GDM1 (cell line): ENCODE results near the gene ADAM15.

Source experiments
- DNase-seq: peaks from one replicate; lab custom pipeline; 2025; lab: John Stamatoyannopoulos, UW

The ADAM15 gene

GRCh38 chr1:155029513-155030242 lies 21.4 kb upstream of the ADAM15 start:
- DNase-seq: no peak

- DNase-seq: no peak
These were observed 20.8 kb upstream of the ADAM15 start for GRCh38 chr1:155030243-155030795.

GRCh38 chr1:155030899-155031298 lies 20.2 kb upstream of the ADAM15 start:
- no peak for DNase-seq

GRCh38 chr1:155032886-155033285 lies 18.2 kb upstream of the ADAM15 start:
- DNase-seq: no peak

GRCh38 chr1:155033524-155033923 lies 17.6 kb upstream of the ADAM15 start, which contains the start of the genes DCST1 and DCST2:
TSS of gene DCST1 (plus strand) at chr1:155033824. CDS start at chr1:155034037, 213 bp downstream.
TSS of gene DCST2 (minus strand) at chr1:155033781. CDS start at chr1:155033701, 80 bp downstream.
- DNase-seq: no peak

GRCh38 chr1:155034318-155035208 lies 16.6 kb upstream of the ADAM15 start:
- no peak for DNase-seq

GRCh38 chr1:155035936-155036335 lies 15.2 kb upstream of the ADAM15 start:
- no peak for DNase-seq

- DNase-seq: no peak
These were observed 14.1 kb upstream of the ADAM15 start for GRCh38 chr1:155037043-155037442.

- no peak for DNase-seq
These were observed 13.2 kb upstream of the ADAM15 start for GRCh38 chr1:155037851-155038441.

- DNase-seq: peak; percentile 35
These were observed 12.4 kb upstream of the ADAM15 start for GRCh38 chr1:155038602-155039307.

- DNase-seq: no peak
These were observed 11.8 kb upstream of the ADAM15 start for GRCh38 chr1:155039308-155039669.

- no peak for DNase-seq
These were observed 10.6 kb upstream of the ADAM15 start for GRCh38 chr1:155040358-155041093.

- DNase-seq: no peak
These were observed 8.3 kb upstream of the ADAM15 start for GRCh38 chr1:155042789-155043188.

GRCh38 chr1:155043301-155043702 lies 7.8 kb upstream of the ADAM15 start:
- DNase-seq: no peak

GRCh38 chr1:155043793-155044192 lies 7.3 kb upstream of the ADAM15 start:
- DNase-seq: no peak

GRCh38 chr1:155044365-155044764 lies 6.8 kb upstream of the ADAM15 start:
- no peak for DNase-seq

GRCh38 chr1:155044812-155045657 lies 6.1 kb upstream of the ADAM15 start:
- peak; percentile 81 for DNase-seq

GRCh38 chr1:155048449-155049334 lies 2.4 kb upstream of the ADAM15 start:
- DNase-seq: no peak
